Spleen (tissue), 11 donors: ENCODE results near the gene SLC25A45. TPM values are rescaled to one million over a fixed set of nuclear protein-coding genes. Genes with fewer than 3 reads are reported as not detected.
A peak's percentile ranks its signal among the peaks of the same experiment; 100 is the strongest.

Source experiments
- DNase-seq: peaks from one replicate; pipeline ENCODE4 v3.0.0-alpha.2; 2020
- H3K27ac ChIP-seq, 8 donors: fragments of 200-600 bp; sonication (generic) in 7 of 8; 1 replicate in 4 of 8; 2 replicates in 4 of 8; pipeline versions ENCODE4 v1.5.0 to v1.8.0; 2016 to 2021; ENCODE audit warnings: inconsistent platforms in 4 of 8, mild to moderate bottlenecking in 4 of 8, moderate library complexity in 1 of 8
- H3K27me3 ChIP-seq, 7 donors: fragments of 200-600 bp; sonication (generic) in 6 of 7; replicated peaks in 1 of 7; 1 replicate in 4 of 7; 2 replicates in 3 of 7; pipeline versions ENCODE4 v1.5.0 to v1.8.0; 2016 to 2021; ENCODE audit warnings: inconsistent platforms in 3 of 7, mild to moderate bottlenecking in 1 of 7
- H3K36me3 ChIP-seq, 6 donors: fragments of 200-600 bp; sonication (generic) in 5 of 6; 1 replicate in 4 of 6; 2 replicates in 2 of 6; pipeline versions ENCODE4 v1.5.0 to v1.8.0; 2016 to 2021; ENCODE audit warnings: inconsistent platforms in 2 of 6
- H3K4me1 ChIP-seq, 6 donors: fragments of 200-600 bp; sonication (generic) in 5 of 6; 1 replicate in 3 of 6; 2 replicates in 3 of 6; pipeline versions ENCODE4 v1.5.0 to v1.8.0; 2016 to 2021; ENCODE audit warnings: inconsistent platforms in 3 of 6
- H3K4me3 ChIP-seq, 8 donors: fragments of 200-600 bp; sonication (generic) in 7 of 8; 1 replicate in 4 of 8; 2 replicates in 4 of 8; pipeline versions ENCODE4 v1.5.0 to v1.8.0; 2016 to 2021; ENCODE audit warnings: inconsistent platforms in 4 of 8, mild to moderate bottlenecking in 4 of 8, moderate library complexity in 2 of 8
- H3K9me3 ChIP-seq, 8 donors: fragments of 200-600 bp; sonication (generic) in 7 of 8; 1 replicate in 4 of 8; 2 replicates in 4 of 8; pipeline versions ENCODE4 v1.5.0 to v1.8.0; 2016 to 2021; ENCODE audit warnings: inconsistent platforms in 4 of 8
- CTCF ChIP-seq, 11 experiments: fragments of 200-600 bp in 7 of 11; fragments of 450-650 bp in 4 of 11; sonication (generic) in 4 of 11; IDR thresholded peaks in 8 of 11; conservative IDR thresholded peaks in 3 of 11; 1 replicate in 7 of 11; 2 replicates in 4 of 11; pipeline versions ENCODE4 v1.4.0 to v1.8.0; 2016 to 2021; ENCODE audit warnings: antibody characterized with exemption in 11 of 11, inconsistent platforms in 4 of 11, mild to moderate bottlenecking in 1 of 11
- POLR2A ChIP-seq, 3 donors: fragments of 450-650 bp; IDR thresholded peaks; one replicate each; pipeline ENCODE4 v1.5.1; 2017; ENCODE audit warnings: antibody characterized with exemption in 3 of 3, mild to moderate bottlenecking in 1 of 3
- POLR2AphosphoS5 ChIP-seq, 3 donors: sonication (generic); formaldehyde crosslinking; IDR thresholded peaks; one replicate each; pipeline ENCODE4 v1.5.1; 2017; ENCODE audit warnings: antibody characterized with exemption in 3 of 3
- WGBS, 5 donors: extraction: QIAGEN DNeasy Blood & Tissue Kit in 3 of 5; methylation state at CpG; one replicate each; pipeline versions ENCODE4 v1.1.5 to v1.1.7; 2013 to 2018; 5-methylcytosine and 5-hydroxymethylcytosine counted together
- intact Hi-C: fragments of 100-400 bp; cut with DNase I; formaldehyde crosslinking; loops from one replicate; pipeline ENCODE4 v1.15.0; 2023; ENCODE audit warnings: low total_unique reads
- polyA plus RNA-seq, 3 donors: library from polyadenylated mRNA; stranded (reverse); fragments of 200-250 nt; gene quantifications; one replicate each; pipeline ENCODE4 v1.2.1, GENCODE V29; 2013
- total RNA-seq, 7 donors: library from RNA; depleted of rRNA in 3 of 7; stranded (reverse); fragments of >200 nt in 3 of 7; fragmentation: NEBNext Ultra II Directional in 4 of 7; extraction: Animal tissue kit (Norgen Biotek cat#: 25700) in 4 of 7; gene quantifications; one replicate each; pipeline versions ENCODE4 v1.1.0 to v1.2.1, GENCODE V29; 2016 to 2021
- donor health status: healthy with polysubstance abuse.
- donor health status: DM: no; HTN: no; CAD: no; lungs with moderate emphysema.
- donor health status: DM: no; HTN: no; CAD: no.
- donor health status: Bipolar disorder and iron deficiency.
- donor health status: healthy.
- donor health status: DM: no; HTN: no; CAD: no.
- donor health status: DM: yes; HTN: yes; CAD: no.

SLC25A45 gene
- total and polyA plus RNA-seq, 10 donors: 11.6 to 33.4 (median 24.9) TPM

GRCh38 chr11:65330544-65330943 is 51.9 kb downstream of the SLC25A45 start:
- peaks cover 0 to under 1% (median 0%) of the 10 kb centered on the region in 6 donors for H3K36me3 ChIP-seq
- 80 to 91% (median 87%) methylated on average over 7 of the region's 7 CpGs for WGBS, 5 donors
- intact Hi-C loops: loop anchor here (5.0 kb wide), 1 partner anchor 63 kb away; no protein-coding TSS in a partner anchor

GRCh38 chr11:65329944-65330403 is 52.5 kb downstream of the SLC25A45 start:
- DNase-seq: peak; percentile 80
- WGBS, 5 donors: 5 to 14% (median 9%) methylated on average over 13 of the region's 13 CpGs
- Histone ChIP-seq H3K27me3 (no peaks in the 10 kb centered on the region), H3K9me3 (no peaks in the 10 kb centered on the region), H3K27ac (peak overlapping the region; percentile 49 to 76 (median 65)), H3K4me3 (peak overlapping the region in 2 of 8 donors; percentile 9 to 13), H3K36me3 (no peaks in the 10 kb centered on the region), H3K4me1 (peaks cover 12 to 34% (median 23%) of the 10 kb centered on the region in 6 donors)
- peak in 1 of 3 donors; percentile 27 for TF ChIP-seq POLR2AphosphoS5 (IDR thresholded peaks at IDR 0.05)
- TF ChIP-seq POLR2A (IDR thresholded peaks at IDR 0.05): no peak
- TF ChIP-seq CTCF (IDR thresholded peaks at IDR 0.05 in 8 of 11, conservative IDR thresholded peaks at IDR 0.05 in 3 of 11): peak; percentile 64 to 90 (median 84)
- intact Hi-C loops: loop anchor here (5.0 kb wide), 1 partner anchor 63 kb away; no protein-coding TSS in a partner anchor

More at GRCh38 chr11:65330544-65330943, 51.9 kb downstream of the SLC25A45 start:
- H3K4me3 ChIP-seq: no peak overlapping the region
- H3K4me1 ChIP-seq: peaks cover 18 to 40% (median 29%) of the 10 kb centered on the region in 6 donors
- no peaks in the 10 kb centered on the region for H3K27me3 ChIP-seq
- H3K9me3 ChIP-seq: no peaks in the 10 kb centered on the region
- TF ChIP-seq CTCF (IDR thresholded peaks at IDR 0.05 in 8 of 11, conservative IDR thresholded peaks at IDR 0.05 in 3 of 11) (no peak), POLR2A (IDR thresholded peaks at IDR 0.05) (no peak), POLR2AphosphoS5 (IDR thresholded peaks at IDR 0.05) (no peak)
- DNase-seq: no peak
- peak overlapping the region in 3 of 8 donors; percentile 64 to 71 (median 66) for H3K27ac ChIP-seq

GRCh38 chr11:65329478-65329877 is 53.0 kb downstream of the SLC25A45 start:
- DNase-seq: no peak
- no peaks in the 10 kb centered on the region for H3K36me3 ChIP-seq
- TF ChIP-seq CTCF (IDR thresholded peaks at IDR 0.05 in 8 of 11, conservative IDR thresholded peaks at IDR 0.05 in 3 of 11) (no peak), POLR2AphosphoS5 (IDR thresholded peaks at IDR 0.05) (no peak), POLR2A (IDR thresholded peaks at IDR 0.05) (no peak)
- 15 to 35% (median 25%) methylated on average over 2 of the region's 2 CpGs for WGBS, 5 donors
- intact Hi-C loops: no loop called here
- peak overlapping the region; percentile 49 to 76 (median 65) for H3K27ac ChIP-seq
- peak overlapping the region in 2 of 8 donors; percentile 9 to 13 for H3K4me3 ChIP-seq
- H3K27me3 ChIP-seq: no peaks in the 10 kb centered on the region
- no peaks in the 10 kb centered on the region for H3K9me3 ChIP-seq
- H3K4me1 ChIP-seq: peaks cover 7 to 29% (median 18%) of the 10 kb centered on the region in 6 donors

GRCh38 chr11:65327021-65327420 is 55.4 kb downstream of the SLC25A45 start:
- DNase-seq: no peak
- 87 to 93% (median 89%) methylated on average over 8 of the region's 8 CpGs for WGBS, 5 donors
- Histone ChIP-seq H3K4me3 (no peak overlapping the region), H3K36me3 (peaks cover 0 to 18% (median 2%) of the 10 kb centered on the region in 6 donors), H3K27me3 (no peaks in the 10 kb centered on the region), H3K4me1 (peaks cover 5 to 27% (median 19%) of the 10 kb centered on the region in 6 donors), H3K9me3 (no peaks in the 10 kb centered on the region), H3K27ac (no peak overlapping the region)
- intact Hi-C loops: no loop called here
- TF ChIP-seq POLR2A (IDR thresholded peaks at IDR 0.05): no peak
- no peak for TF ChIP-seq CTCF (IDR thresholded peaks at IDR 0.05 in 8 of 11, conservative IDR thresholded peaks at IDR 0.05 in 3 of 11)
